GM12878 (cell line): ENCODE results near the gene TOMM40L. TPM values are rescaled to one million over a fixed set of nuclear protein-coding genes. Genes with fewer than 3 reads are reported as not detected.

Experiments used
- ATAC-seq: fragments of 200-7000 bp; cut with Tn5 transposase; 3 replicates; pipeline ENCODE4 v1.9.1; 2020; ENCODE audit warnings: mild to moderate bottlenecking, moderate library complexity
- BruUV-seq: library from RNA; stranded (reverse); fragments of 400-500 nt; replicated peaks from 2 replicates; lab custom pipeline; 2021; lab: Mats Ljungman, UMichigan
- CTCF ChIA-PET: fragments of 300-600 bp; sonication (Branson Sonifier 250); formaldehyde crosslinking; extraction: SDS; loops from one replicate; lab custom pipeline; 2021; ENCODE audit warnings: inconsistent platforms; lab: Yijun Ruan, JAX
- POLR2A ChIA-PET: fragments of 350-600 bp; formaldehyde crosslinking; extraction: SDS; loops from one replicate; lab custom pipeline; 2021; ENCODE audit warnings: inconsistent platforms; lab: Charles Lee
- RAD21 ChIA-PET: fragments of 300-600 bp; sonication (Branson Sonifier 250); formaldehyde crosslinking; loops from one replicate; lab custom pipeline; 2023; ENCODE audit warnings: antibody characterized with exemption; ENCODE audit not compliant: unreplicated experiment; lab: Charles Lee
- SMC1A ChIA-PET: fragments of 300-600 bp; sonication (Branson Sonifier 250); formaldehyde crosslinking; loops from one replicate; lab custom pipeline; 2023; ENCODE audit not compliant: unreplicated experiment, uncharacterized antibody; lab: Charles Lee
- DNase-seq: peaks from one replicate; pipeline ENCODE4 v3.0.0-alpha.2; 2011; ENCODE audit warnings: low read depth, low spot score
- FAIRE-seq: peaks from 3 replicates; lab custom pipeline; 2011; peaks lifted over from hg19 to GRCh38; lab: Jason Lieb, UNC
- H2AFZ ChIP-seq: 2 replicates; pipeline ENCODE4 v1.6.0; 2011; ENCODE audit warnings: low read depth, low read length, control low read depth; ENCODE audit not compliant: control insufficient read depth
- H3K27ac ChIP-seq: 2 replicates; pipeline ENCODE4 v1.5.1; 2011; ENCODE audit warnings: control low read depth; ENCODE audit not compliant: control insufficient read depth, insufficient read depth
- H3K27me3 ChIP-seq, 2 experiments: replicated peaks in 1 of 2; 2 replicates each; pipeline versions ENCODE4 v1.6.0 to v1.6.1; 2011; ENCODE audit warnings: low read length in 1 of 2; ENCODE audit not compliant: control insufficient read depth in 2 of 2, insufficient read depth in 2 of 2
- H3K36me3 ChIP-seq, 2 experiments: 2 replicates each; pipeline ENCODE4 v1.5.1; 2011; ENCODE audit warnings: low read length in 1 of 2; ENCODE audit not compliant: control insufficient read depth in 2 of 2, insufficient read depth in 2 of 2
- H3K4me1 ChIP-seq: 2 replicates; pipeline ENCODE4 v1.6.1; 2011; ENCODE audit warnings: mild to moderate bottlenecking, low read length, moderate library complexity, mixed read lengths; ENCODE audit not compliant: control insufficient read depth, insufficient read depth
- H3K4me2 ChIP-seq: 2 replicates; pipeline ENCODE4 v1.6.0; 2011; ENCODE audit warnings: control low read depth; ENCODE audit not compliant: control insufficient read depth, insufficient read depth
- H3K4me3 ChIP-seq: fragments of 200-600 bp; sonication (generic); 2 replicates; pipeline ENCODE4 v1.5.1; 2016
- H3K79me2 ChIP-seq: 2 replicates; pipeline ENCODE4 v1.6.0; 2011; ENCODE audit warnings: low read length; ENCODE audit not compliant: control insufficient read depth, insufficient read depth
- H3K9ac ChIP-seq: 2 replicates; pipeline ENCODE4 v1.8.0; 2011; ENCODE audit warnings: low read length, control low read depth, mixed read lengths; ENCODE audit not compliant: control insufficient read depth, insufficient read depth
- H3K9me3 ChIP-seq: replicated peaks from 3 replicates; pipeline ENCODE4 v1.5.1; 2011; ENCODE audit warnings: mild to moderate bottlenecking, low read length; ENCODE audit not compliant: control insufficient read depth, insufficient read depth
- H4K20me1 ChIP-seq: 2 replicates; pipeline ENCODE4 v1.6.0; 2011; ENCODE audit not compliant: control insufficient read depth, insufficient read depth
- ATF7 ChIP-seq: fragments of 450-650 bp; IDR thresholded peaks from 2 replicates; pipeline ENCODE4 v1.6.1; 2016; ENCODE audit warnings: low read depth, mild to moderate bottlenecking
- E4F1 ChIP-seq: fragments of 450-650 bp; IDR thresholded peaks from 2 replicates; pipeline ENCODE4 v1.6.1; 2018; ENCODE audit warnings: borderline replicate concordance, mild to moderate bottlenecking; ENCODE audit not compliant: partially characterized antibody
- IKZF1 ChIP-seq: fragments of 450-650 bp; conservative IDR thresholded peaks from 2 replicates; pipeline ENCODE4 v1.6.1; 2017; ENCODE audit warnings: antibody characterized with exemption, mild to moderate bottlenecking
- MTA2 ChIP-seq: fragments of 450-650 bp; IDR thresholded peaks from 2 replicates; pipeline ENCODE4 v1.6.1; 2016; ENCODE audit warnings: low read depth, mild to moderate bottlenecking, moderate library complexity
- SREBF2 ChIP-seq: IDR thresholded peaks from 2 replicates; pipeline ENCODE4 v1.6.1; 2012; ENCODE audit warnings: mild to moderate bottlenecking, low read length
- TBL1XR1 ChIP-seq: IDR thresholded peaks from 2 replicates; pipeline ENCODE4 v1.6.1; 2012; ENCODE audit warnings: low read depth, low read length, improper control_type of control experiment
- WGBS: methylation state at CpG from one replicate; pipeline ENCODE4 v1.1.6; 2016; ENCODE audit warnings: low lambda C conversion rate; ENCODE audit not compliant: insufficient replicate concordance, insufficient coverage; ENCODE audit errors: missing lambda C conversion rate; 5-methylcytosine and 5-hydroxymethylcytosine counted together
- in situ Hi-C: fragments of 300-500 bp; cut with MboI; formaldehyde crosslinking; loops from 9 replicates; pipeline ENCODE4 v1.14.3; 2018; ENCODE audit warnings: mixed read lengths
- intact Hi-C: fragments of 100-400 bp; cut with micrococcal nuclease; formaldehyde crosslinking; loops from one replicate; pipeline ENCODE4 v1.14.2; 2022; ENCODE audit not compliant: unreplicated experiment
- polyA plus RNA-seq, 11 experiments: library from polyadenylated mRNA; depleted of rRNA in 4 of 11; unstranded in 6 of 11; stranded (reverse) in 5 of 11; fragments of >200 nt; fragmentation: Nextera tagmentation in 4 of 11; fragmentation: Illumina TruSeq in 1 of 11; extraction: Ambion mirVana in 4 of 11; extraction: Trizol in 1 of 11; gene quantifications; 1 replicate in 1 of 11; 2 replicates in 10 of 11; pipeline versions ENCODE4 v1.2.1 to v1.2.3, GENCODE V29; 2011 to 2016; ENCODE audit warnings: inconsistent platforms in 2 of 11, missing spikeins in 2 of 11, low read depth in 1 of 11
- total RNA-seq, 4 experiments: library from RNA; depleted of rRNA in 3 of 4; stranded (reverse); fragments of >200 nt in 3 of 4; fragmentation: Illumina TruSeq in 1 of 4; extraction: Trizol in 1 of 4; gene quantifications; 2 replicates each; pipeline versions ENCODE4 v1.2.1 to v1.2.3, GENCODE V29; 2013 to 2021

The TOMM40L gene
- total and polyA plus RNA-seq, 10 of the 15 experiments (the other 5 are each of a cell fraction or from before 2014, with no cell fraction given): 5.9 to 21.6 (median 15.7) TPM

GRCh38 chr1:161219078-161219892 is 6.6 kb upstream of the TOMM40L start:
- H4K20me1 ChIP-seq: no peaks in the 10 kb centered on the region
- H2AFZ ChIP-seq: no peak overlapping the region
- intact Hi-C loops (no loop called here), in situ Hi-C loops (no loop called here)
- no peak for FAIRE-seq
- H3K9me3 ChIP-seq: no peaks in the 10 kb centered on the region
- no peaks in the 10 kb centered on the region for H3K27me3 ChIP-seq
- WGBS: 40% methylated on average over 5 of the region's 5 CpGs
- ChIA-PET RAD21 (interaction anchor here (0.7 to 2.1 kb wide), 5 partner anchors 8 to 163 kb away, joined by 3 to 6 read pairs (median 3); no protein-coding TSS in a partner anchor), POLR2A (interaction anchor here (0.5 to 5.7 kb wide), 4 partner anchors 13 to 165 kb away, joined by 3 to 24 read pairs (median 3); partner anchors contain the start of genes ARHGAP30 and NDUFS2), SMC1A (interaction anchor here (0.6 to 3.6 kb wide), 11 partner anchors 10 to 164 kb away, joined by 3 to 15 read pairs (median 4); partner anchors contain the start of gene ARHGAP30), CTCF (interaction anchor here (1.0 to 17.1 kb wide), 9 partner anchors 7 to 163 kb away, joined by 3 to 385 read pairs (median 16); partner anchors contain the start of genes CFAP126, NDUFS2 and TOMM40L)
- TF ChIP-seq ATF7 (no peak), SREBF2 (no peak), IKZF1 (no peak), TBL1XR1 (no peak), E4F1 (no peak), MTA2 (no peak)
- no peak overlapping the region for H3K4me2 ChIP-seq
- DNase-seq: no peak
- ATAC-seq: no peak
- H3K4me1 ChIP-seq: peaks cover 21% of the 10 kb centered on the region
- no peak overlapping the region for H3K9ac ChIP-seq
- H3K27ac ChIP-seq: no peak overlapping the region
- BruUV-seq: no TSS peak
- no peaks in the 10 kb centered on the region for H3K79me2 ChIP-seq
- no peak overlapping the region for H3K4me3 ChIP-seq
- H3K36me3 ChIP-seq: peaks cover 2 to 5% of the 10 kb centered on the region in 2 experiments; a peak in 2 of 4 replicates
